Activated naive CD8-positive, alpha-beta T cell treated with anti-CD3 and anti-CD28 coated beads, Interleukin-2, amount 10 ng/mL, durations not matched to agents 7 days and 5 days (primary cell): ENCODE data around the gene CREB5. TPM values are rescaled to one million over a fixed set of nuclear protein-coding genes. Genes with fewer than 3 reads are reported as not detected.

Experiments
- ATAC-seq: fragments of 150-1000 bp; cut with Tn5 transposase; one replicate; pipeline ENCODE4 v1.10.0; 2021; ENCODE audit warnings: low read depth, moderate library complexity
- POLR2A ChIA-PET: fragments of 350-600 bp; sonication (Branson Sonifier 250); formaldehyde crosslinking; loops from one replicate; lab custom pipeline; 2021; ENCODE audit warnings: antibody characterized with exemption; lab: Charles Lee
- DNase-seq: peaks from one replicate; pipeline ENCODE4 v3.0.0; 2021
- H3K27ac Mint-ChIP-seq: one replicate; pipeline ENCODE4 v1.8.0; 2022; ENCODE audit warnings: mild to moderate bottlenecking, mixed read lengths
- H3K27me3 Mint-ChIP-seq: one replicate; pipeline ENCODE4 v1.8.0; 2022; ENCODE audit warnings: mild to moderate bottlenecking, moderate library complexity, mixed read lengths
- H3K36me3 Mint-ChIP-seq: one replicate; pipeline ENCODE4 v1.8.0; 2021; ENCODE audit warnings: mild to moderate bottlenecking, mixed read lengths
- H3K4me1 Mint-ChIP-seq: one replicate; pipeline ENCODE4 v1.8.0; 2021; ENCODE audit warnings: mixed read lengths
- H3K4me3 Mint-ChIP-seq: one replicate; pipeline ENCODE4 v1.8.0; 2022; ENCODE audit warnings: mild to moderate bottlenecking, moderate library complexity, mixed read lengths
- H3K9me3 Mint-ChIP-seq: one replicate; pipeline ENCODE4 v1.8.0; 2021; ENCODE audit warnings: mixed read lengths
- total RNA-seq, 2 experiments: library from RNA; stranded (reverse); gene quantifications; one replicate each; pipeline ENCODE4 v1.2.3, GENCODE V29; 2021

Gene CREB5
- total RNA-seq, 2 experiments from 2014 or later = not detected

DNA sequence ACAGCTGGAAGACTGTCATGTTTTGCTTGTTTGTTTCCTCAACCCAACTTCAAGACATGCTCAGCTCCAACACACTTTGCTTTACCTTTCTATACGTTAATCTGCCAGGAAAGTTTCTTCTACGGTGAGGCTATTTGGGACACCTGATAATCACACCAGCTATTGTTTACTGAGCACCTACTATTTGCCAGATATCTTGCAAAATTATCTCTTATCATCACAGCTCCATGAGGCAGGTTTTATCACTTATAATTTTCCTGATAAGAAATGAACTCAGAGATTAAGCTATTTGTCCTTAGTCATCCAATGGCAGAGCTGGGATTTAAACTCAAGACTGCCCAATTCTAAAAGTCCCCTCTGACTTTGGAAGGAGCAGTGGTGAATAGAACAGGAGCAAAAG is 117.4 kb downstream of the CREB5 start:
- ATAC-seq (no peak), DNase-seq (no peak)
- peaks cover 10% of the 10 kb centered on the region for H3K27me3 Mint-ChIP-seq
- POLR2A ChIA-PET = no interaction called here
- no peaks in the 10 kb centered on the region for H3K9me3 Mint-ChIP-seq
- H3K4me1 Mint-ChIP-seq = no peaks in the 10 kb centered on the region
- H3K4me3 Mint-ChIP-seq = no peak overlapping the region
- no peaks in the 10 kb centered on the region for H3K36me3 Mint-ChIP-seq
- H3K27ac Mint-ChIP-seq = no peak overlapping the region

DNA sequence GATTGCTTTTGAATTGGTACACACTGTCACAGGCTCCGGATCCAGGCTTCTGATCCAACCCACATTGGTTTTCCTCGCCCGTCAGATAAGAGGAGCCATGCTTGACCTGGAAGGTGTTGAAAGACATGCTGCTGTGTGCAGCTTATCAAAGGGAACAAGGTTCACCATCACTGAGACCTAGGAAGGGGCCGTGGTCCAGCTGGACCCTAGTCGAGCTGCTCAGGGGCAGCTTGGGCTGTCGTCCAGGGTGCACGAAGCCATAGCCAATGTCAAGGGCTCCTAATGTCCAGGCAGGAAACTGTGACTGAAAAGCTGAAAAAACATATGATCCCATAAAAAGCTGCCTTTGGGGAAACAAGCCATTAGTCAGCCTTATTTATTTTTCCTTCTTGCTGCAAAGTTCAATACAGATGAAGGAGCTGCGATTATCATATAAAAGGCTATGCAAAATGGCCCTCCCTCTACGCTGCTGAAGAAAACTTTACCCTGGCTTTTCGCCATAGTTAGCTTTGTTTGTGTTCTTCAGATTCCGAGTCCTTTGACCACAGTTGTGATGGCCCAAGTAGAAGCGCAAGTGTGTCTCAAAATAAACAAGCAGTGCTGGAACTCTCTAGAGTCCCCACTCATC is 118.0 kb downstream of the CREB5 start:
- no peak for DNase-seq
- no peak overlapping the region for H3K4me3 Mint-ChIP-seq
- H3K36me3 Mint-ChIP-seq = no peaks in the 10 kb centered on the region
- ATAC-seq = no peak
- POLR2A ChIA-PET = no interaction called here
- no peaks in the 10 kb centered on the region for H3K4me1 Mint-ChIP-seq
- H3K27ac Mint-ChIP-seq = no peak overlapping the region
- H3K9me3 Mint-ChIP-seq = no peaks in the 10 kb centered on the region
- H3K27me3 Mint-ChIP-seq = peaks cover 11% of the 10 kb centered on the region

DNA sequence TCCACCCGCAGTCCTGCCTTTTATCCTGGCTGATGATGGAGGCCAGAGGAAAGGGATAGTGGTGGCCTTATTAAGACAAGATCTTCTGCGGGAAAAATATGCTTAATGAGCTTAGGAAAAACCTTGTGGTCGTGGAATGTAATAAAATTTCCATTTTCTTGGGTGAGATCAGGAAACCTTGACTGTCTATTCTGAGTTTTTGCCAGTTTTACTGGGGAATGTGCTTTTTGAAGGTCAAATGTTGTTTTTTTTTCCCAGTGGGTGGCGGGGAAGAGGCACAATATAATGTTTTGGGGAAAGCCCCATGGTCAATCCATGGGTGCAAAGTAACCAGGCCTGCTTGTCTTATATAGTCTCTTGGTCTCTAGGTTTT is 118.5 kb downstream of the CREB5 start:
- Mint-ChIP-seq H3K36me3 (no peaks in the 10 kb centered on the region), H3K27me3 (peaks cover 14% of the 10 kb centered on the region), H3K4me3 (no peak overlapping the region), H3K4me1 (no peaks in the 10 kb centered on the region), H3K27ac (no peak overlapping the region), H3K9me3 (no peaks in the 10 kb centered on the region)
- DNase-seq = no peak
- no peak for ATAC-seq
- POLR2A ChIA-PET = no interaction called here

DNA sequence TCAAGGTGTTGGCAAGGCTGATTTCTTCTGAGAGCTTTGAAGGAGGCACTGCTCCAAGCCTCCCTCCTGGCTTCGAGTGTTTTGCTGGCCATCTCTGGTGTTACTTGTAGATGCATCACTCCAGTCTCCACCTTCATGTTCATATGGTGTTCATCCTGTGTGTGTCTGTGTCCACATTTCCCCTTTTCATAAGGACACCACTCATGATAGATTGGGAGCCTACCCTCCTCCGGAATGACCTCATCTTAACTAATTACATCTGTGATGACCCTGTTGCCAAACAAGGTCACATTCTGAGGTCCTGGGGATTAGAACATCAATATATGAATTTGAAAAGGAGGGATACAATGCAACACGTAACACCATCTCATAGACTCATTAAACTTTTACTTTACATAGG is 119.0 kb downstream of the CREB5 start:
- no peak overlapping the region for H3K4me3 Mint-ChIP-seq
- H3K9me3 Mint-ChIP-seq = no peaks in the 10 kb centered on the region
- H3K27ac Mint-ChIP-seq = no peak overlapping the region
- POLR2A ChIA-PET = no interaction called here
- H3K36me3 Mint-ChIP-seq = no peaks in the 10 kb centered on the region
- peaks cover 14% of the 10 kb centered on the region for H3K27me3 Mint-ChIP-seq
- ATAC-seq (no peak), DNase-seq (no peak)
- no peaks in the 10 kb centered on the region for H3K4me1 Mint-ChIP-seq

DNA sequence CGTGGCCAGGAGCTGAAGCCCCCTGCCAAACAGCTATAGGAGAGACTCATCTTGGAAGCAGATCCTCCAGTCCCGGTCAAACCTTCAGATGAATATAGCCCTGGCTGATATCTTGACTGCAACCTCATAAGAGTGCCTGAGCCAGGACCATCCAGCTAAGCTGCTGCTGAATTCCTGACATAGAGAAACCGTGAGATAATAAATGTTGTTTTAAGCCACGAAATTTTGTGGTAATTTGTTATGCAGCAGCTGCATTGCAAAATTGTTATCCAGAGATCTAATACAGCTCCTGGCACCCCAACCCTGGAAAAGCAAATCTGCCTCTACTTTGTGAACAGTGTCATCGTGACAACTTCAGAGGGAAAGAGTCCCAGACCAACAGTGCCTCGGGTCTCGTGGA is 119.9 kb downstream of the CREB5 start:
- no peak for DNase-seq
- peaks cover 16% of the 10 kb centered on the region for H3K27me3 Mint-ChIP-seq
- H3K36me3 Mint-ChIP-seq = no peaks in the 10 kb centered on the region
- no peaks in the 10 kb centered on the region for H3K4me1 Mint-ChIP-seq
- no peak overlapping the region for H3K27ac Mint-ChIP-seq
- no peak overlapping the region for H3K4me3 Mint-ChIP-seq
- ATAC-seq = no peak
- POLR2A ChIA-PET = no interaction called here
- H3K9me3 Mint-ChIP-seq = no peaks in the 10 kb centered on the region

DNA sequence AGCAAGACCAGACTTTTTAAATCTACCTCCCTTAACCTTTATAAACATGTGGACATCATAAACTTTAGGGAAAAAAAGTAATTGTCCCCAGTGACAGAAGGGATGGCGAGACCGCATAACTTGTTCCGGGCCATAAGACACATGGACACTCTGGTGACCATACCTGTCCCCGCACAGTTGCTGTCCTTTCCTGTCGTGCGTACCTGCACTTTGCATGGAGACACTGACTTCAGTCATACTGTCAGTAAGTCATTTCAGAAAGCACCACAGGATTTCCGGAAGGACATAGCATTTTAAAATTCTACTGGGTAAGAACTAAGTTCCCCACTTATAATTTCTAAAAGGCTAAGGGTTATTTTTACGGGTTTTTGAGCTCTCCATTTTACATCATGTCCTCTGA is 120.9 kb downstream of the CREB5 start:
- DNase-seq = no peak
- Mint-ChIP-seq H3K27me3 (peaks cover 20% of the 10 kb centered on the region), H3K27ac (no peak overlapping the region), H3K36me3 (no peaks in the 10 kb centered on the region), H3K9me3 (no peaks in the 10 kb centered on the region), H3K4me3 (no peak overlapping the region), H3K4me1 (no peaks in the 10 kb centered on the region)
- no peak for ATAC-seq
- POLR2A ChIA-PET = no interaction called here

DNA sequence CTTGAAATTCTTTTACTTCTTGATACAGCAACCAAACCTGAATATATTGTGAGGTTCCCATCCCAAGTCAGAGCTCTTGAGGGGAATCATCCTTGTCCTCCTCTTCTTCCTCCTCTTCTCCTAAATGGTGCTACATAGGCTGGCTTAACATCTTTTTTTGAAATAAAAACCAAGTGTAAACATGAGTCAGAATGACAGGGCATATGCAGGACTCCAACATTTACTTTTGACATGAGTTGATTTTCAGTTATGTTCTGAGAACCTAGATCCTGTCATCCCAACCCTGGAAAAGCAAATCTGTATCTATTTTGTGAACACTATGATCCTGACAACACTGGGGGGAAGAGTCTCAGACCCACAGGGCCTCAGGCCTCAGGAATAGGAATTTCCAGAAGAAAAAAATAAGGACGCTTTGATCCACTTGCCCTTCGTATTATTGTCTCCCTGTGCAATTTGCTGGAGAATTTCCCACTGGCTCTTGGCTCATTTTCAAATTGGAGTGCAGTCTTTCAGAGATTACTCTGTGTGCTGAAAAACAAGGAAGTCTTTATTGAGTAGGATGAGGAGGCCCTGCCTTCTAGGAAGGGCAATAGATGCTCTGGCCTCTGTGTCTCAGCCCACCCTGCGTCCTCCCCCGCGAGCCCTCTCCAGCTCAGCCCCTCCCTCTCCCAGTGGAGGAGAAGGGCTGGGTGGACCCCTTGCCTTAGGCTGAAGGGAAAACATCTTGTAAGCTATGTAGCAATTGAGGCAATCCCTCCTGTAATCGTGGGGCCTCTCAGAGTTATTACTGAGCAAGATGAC is 121.6 kb downstream of the CREB5 start:
- no peak for DNase-seq
- Mint-ChIP-seq H3K9me3 (no peaks in the 10 kb centered on the region), H3K36me3 (no peaks in the 10 kb centered on the region), H3K4me3 (no peak overlapping the region), H3K4me1 (no peaks in the 10 kb centered on the region), H3K27me3 (peaks cover 24% of the 10 kb centered on the region), H3K27ac (no peak overlapping the region)
- POLR2A ChIA-PET = no interaction called here
- ATAC-seq = no peak

DNA sequence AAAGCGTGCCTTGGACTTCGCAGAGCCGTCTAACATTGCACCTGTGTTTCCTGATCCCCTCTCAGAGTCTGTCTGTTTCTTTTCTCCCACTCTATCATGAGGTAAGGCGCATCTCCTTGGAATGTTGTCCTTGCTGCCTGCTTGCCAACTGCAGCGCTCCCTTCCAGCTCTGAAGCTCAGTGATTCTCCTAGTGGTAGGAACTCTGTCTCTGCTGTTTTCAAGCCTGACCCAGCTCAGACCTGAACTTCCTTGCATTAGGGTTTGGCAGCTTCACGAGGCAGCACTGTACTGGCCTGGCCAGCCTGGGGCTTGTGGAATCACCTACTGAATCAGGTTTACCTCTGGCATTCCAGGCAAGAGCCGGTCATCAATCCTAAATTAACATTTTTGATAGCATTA is 123.9 kb downstream of the CREB5 start:
- Mint-ChIP-seq H3K27ac (no peak overlapping the region), H3K4me1 (no peaks in the 10 kb centered on the region), H3K36me3 (no peaks in the 10 kb centered on the region), H3K4me3 (no peak overlapping the region), H3K9me3 (no peaks in the 10 kb centered on the region), H3K27me3 (peaks cover 24% of the 10 kb centered on the region)
- ATAC-seq = no peak
- no peak for DNase-seq
- POLR2A ChIA-PET = no interaction called here

DNA sequence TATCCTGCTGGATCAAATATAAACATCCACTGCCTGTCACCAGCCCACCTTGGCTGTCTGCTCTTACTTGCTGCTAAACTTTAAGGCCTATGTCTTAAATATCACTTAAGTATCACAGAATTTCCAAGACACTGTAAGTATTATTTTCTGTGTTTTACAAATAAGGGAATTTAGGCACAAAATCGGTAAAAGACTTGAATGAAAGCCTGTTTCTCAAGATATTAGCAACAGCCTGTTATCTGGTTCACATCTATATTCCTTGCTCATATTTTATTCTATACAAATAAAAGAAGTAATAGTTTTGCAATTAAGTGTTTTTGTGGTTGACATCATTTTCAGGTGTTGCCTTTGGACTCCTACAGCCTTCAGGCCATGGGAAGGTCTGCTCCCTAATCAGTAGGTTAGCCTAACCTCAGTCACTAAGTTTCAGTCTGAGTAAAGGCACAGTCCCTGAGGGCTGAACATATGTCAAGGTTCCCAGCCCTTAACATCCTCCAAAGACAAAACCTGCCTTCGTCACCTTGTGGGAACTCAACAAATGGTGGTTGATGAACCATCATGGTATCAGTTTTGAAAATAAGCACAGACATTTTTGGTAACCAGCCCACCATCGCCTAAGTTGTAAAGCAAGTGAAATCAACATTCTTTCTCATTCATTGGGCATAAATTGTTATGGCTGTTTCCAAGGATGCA is 127.1 kb downstream of the CREB5 start:
- Mint-ChIP-seq H3K4me1 (no peaks in the 10 kb centered on the region), H3K4me3 (no peak overlapping the region), H3K27me3 (peaks cover 30% of the 10 kb centered on the region), H3K36me3 (no peaks in the 10 kb centered on the region), H3K27ac (no peak overlapping the region), H3K9me3 (no peaks in the 10 kb centered on the region)
- ATAC-seq = no peak
- POLR2A ChIA-PET = no interaction called here
- no peak for DNase-seq

DNA sequence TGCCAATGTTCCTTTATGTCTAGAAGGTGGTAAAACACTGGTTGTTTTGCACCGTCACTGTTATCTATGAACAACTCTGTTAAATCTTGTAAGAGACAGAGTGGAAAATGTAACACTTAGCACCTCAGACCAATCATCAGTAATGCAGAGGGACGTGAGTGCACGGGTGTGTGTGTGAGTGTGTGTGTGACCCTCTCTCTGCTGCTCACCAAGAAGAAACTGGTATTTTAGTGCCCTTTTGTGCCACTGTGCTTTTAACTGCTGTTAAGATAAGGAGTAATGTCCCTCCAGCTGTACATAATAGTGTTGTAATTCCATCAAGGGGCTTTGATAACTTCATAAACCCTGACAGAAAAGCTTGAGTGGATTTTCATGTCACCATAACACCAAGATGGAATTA is 130.1 kb downstream of the CREB5 start:
- DNase-seq (no peak), ATAC-seq (no peak)
- Mint-ChIP-seq H3K27ac (no peak overlapping the region), H3K27me3 (peaks cover 27% of the 10 kb centered on the region), H3K4me1 (no peaks in the 10 kb centered on the region), H3K36me3 (no peaks in the 10 kb centered on the region), H3K9me3 (peaks cover 3% of the 10 kb centered on the region), H3K4me3 (no peak overlapping the region)
- POLR2A ChIA-PET = no interaction called here

DNA sequence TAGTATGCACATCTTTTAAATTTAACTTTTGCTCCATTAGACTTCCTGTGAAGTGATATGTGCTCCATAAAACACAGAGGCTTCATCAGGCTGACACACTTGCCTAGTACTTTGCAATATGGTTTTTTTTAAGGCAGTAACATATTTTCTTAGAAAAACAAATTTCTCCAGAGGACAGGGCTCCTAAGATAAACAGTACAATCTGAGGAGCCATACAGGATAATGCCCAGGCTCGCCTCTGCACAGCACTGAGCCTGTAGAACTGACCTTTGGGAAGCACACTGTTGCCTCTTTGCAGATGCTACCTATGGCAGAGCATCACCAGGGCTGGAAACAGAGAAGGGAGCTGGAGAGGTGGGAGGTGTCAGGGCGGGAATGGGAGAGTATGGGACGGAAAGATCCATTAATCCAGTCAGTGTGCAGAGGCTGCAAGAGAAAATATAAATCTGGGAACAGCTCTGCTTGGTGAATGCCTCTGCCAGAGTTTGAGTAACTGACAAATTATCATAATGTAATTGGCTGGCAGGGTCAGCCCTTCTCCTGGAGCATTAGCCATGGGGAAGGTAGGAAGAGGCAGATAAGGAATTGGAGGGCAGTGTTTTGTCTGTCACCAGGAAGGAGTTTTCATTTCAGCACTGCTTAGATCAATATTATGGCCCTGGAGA is 132.3 kb downstream of the CREB5 start:
- ATAC-seq = no peak

DNA sequence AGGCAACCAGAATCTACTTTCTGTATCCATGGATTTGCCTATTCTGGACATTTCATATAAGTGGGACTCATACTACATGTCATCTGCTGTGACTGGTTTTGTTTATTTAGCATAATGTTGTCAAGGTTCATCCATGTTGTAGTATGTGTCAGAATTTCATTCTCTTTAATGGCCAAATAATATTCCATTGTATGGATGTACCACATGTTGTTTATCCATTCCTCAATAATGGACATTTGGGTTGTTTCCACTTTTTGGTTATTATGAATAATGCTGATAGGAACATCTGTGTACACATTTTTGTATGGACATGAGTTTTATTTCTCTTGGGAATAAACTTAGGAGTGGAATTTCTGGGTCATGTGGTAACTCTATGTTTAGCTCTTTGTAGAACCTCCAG is 133.7 kb downstream of the CREB5 start:
- peaks cover 6% of the 10 kb centered on the region for H3K9me3 Mint-ChIP-seq
- peaks cover 33% of the 10 kb centered on the region for H3K27me3 Mint-ChIP-seq
- H3K36me3 Mint-ChIP-seq = no peaks in the 10 kb centered on the region
- DNase-seq (no peak), ATAC-seq (no peak)
- H3K4me1 Mint-ChIP-seq = no peaks in the 10 kb centered on the region
- no peak overlapping the region for H3K27ac Mint-ChIP-seq
- no peak overlapping the region for H3K4me3 Mint-ChIP-seq
- POLR2A ChIA-PET = no interaction called here

More for the DNA sequence above, 132.3 kb downstream of the CREB5 start:
- peaks cover 20% of the 10 kb centered on the region for H3K27me3 Mint-ChIP-seq
- DNase-seq = no peak
- POLR2A ChIA-PET = no interaction called here
- no peak overlapping the region for H3K27ac Mint-ChIP-seq
- H3K36me3 Mint-ChIP-seq = no peaks in the 10 kb centered on the region
- H3K4me3 Mint-ChIP-seq = no peak overlapping the region
- no peaks in the 10 kb centered on the region for H3K4me1 Mint-ChIP-seq
- H3K9me3 Mint-ChIP-seq = peaks cover 6% of the 10 kb centered on the region

DNA sequence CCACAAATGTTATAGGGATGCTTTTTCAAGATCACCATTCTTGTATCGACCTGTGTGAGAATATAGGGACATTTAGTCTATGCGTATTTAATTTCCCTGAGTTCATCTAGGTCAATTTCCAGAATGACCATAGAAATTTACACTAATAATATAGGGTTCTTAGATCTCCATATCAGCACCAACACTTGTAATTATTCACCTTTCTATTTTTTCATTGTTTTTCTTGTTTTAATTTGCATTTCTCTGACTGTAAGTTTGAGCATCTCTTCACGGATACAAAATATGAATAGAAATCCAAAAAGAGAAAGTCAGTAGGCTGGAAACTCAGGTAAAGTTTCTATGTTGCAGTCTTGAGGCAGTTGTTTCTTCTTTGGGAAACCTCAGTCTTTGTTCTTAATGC is 134.8 kb downstream of the CREB5 start:
- Mint-ChIP-seq H3K36me3 (no peaks in the 10 kb centered on the region), H3K27ac (no peak overlapping the region), H3K27me3 (peaks cover 34% of the 10 kb centered on the region), H3K9me3 (peaks cover 6% of the 10 kb centered on the region), H3K4me3 (no peak overlapping the region), H3K4me1 (no peaks in the 10 kb centered on the region)
- DNase-seq = no peak
- POLR2A ChIA-PET = no interaction called here
- ATAC-seq = no peak
